ENCODE results near the gene PTPRD.
A peak's percentile ranks its signal among the peaks of the same experiment; 100 is the strongest.

GRCh38 chr9:8366161-8366926 lies 2246.5 kb downstream of the PTPRD start:
- TF ChIP-seq CTCF (conservative IDR thresholded peaks at IDR 0.05; ENCODE audit: low read length) (peak; percentile 30; the same call in 1 of the 2 replicates), EZH2phosphoT487 (IDR thresholded peaks at IDR 0.05; ENCODE audit: borderline replicate concordance) (no peak)

Measured in Loucy (cell line).